Upper lobe of right lung (tissue), 1 donor: ENCODE measurements around the gene RSPO3. TPM values are rescaled to one million over a fixed set of nuclear protein-coding genes. Genes with fewer than 3 reads are reported as not detected.

Source experiments
- ATAC-seq: fragments of 200-7000 bp; cut with Tn5 transposase; one replicate; pipeline ENCODE4 v1.9.1; 2020; ENCODE audit warnings: mild to moderate bottlenecking, moderate library complexity
- DNase-seq: peaks from one replicate; pipeline ENCODE4 v3.0.0-alpha.2; 2020
- H3K27ac ChIP-seq: fragments of 200-600 bp; one replicate; pipeline ENCODE4 v1.8.0; 2022
- H3K27me3 ChIP-seq: fragments of 200-600 bp; one replicate; pipeline ENCODE4 v1.8.0; 2022; ENCODE audit warnings: mild to moderate bottlenecking
- H3K36me3 ChIP-seq: fragments of 200-600 bp; one replicate; pipeline ENCODE4 v1.8.0; 2022
- H3K4me1 ChIP-seq: fragments of 200-600 bp; one replicate; pipeline ENCODE4 v1.8.0; 2022
- H3K4me3 ChIP-seq: fragments of 200-600 bp; one replicate; pipeline ENCODE4 v1.8.0; 2022; ENCODE audit warnings: mild to moderate bottlenecking
- H3K9me3 ChIP-seq: fragments of 200-600 bp; one replicate; pipeline ENCODE4 v1.8.0; 2022
- CTCF ChIP-seq: fragments of 200-600 bp; IDR thresholded peaks from one replicate; pipeline ENCODE4 v1.8.0; 2022; ENCODE audit warnings: antibody characterized with exemption
- intact Hi-C: fragments of 100-400 bp; cut with DNase I; formaldehyde crosslinking; loops from one replicate; pipeline ENCODE4 v1.11.0; 2022
- total RNA-seq: library from RNA; stranded (reverse); fragmentation: NEBNext Ultra II Directional; extraction: Animal tissue kit (Norgen Biotek cat#: 25700); gene quantifications from one replicate; pipeline ENCODE4 v1.2.1, GENCODE V29; 2021
- donor health status: DM: no; HTN: yes; CAD: no; lungs with severe emphysema.

RSPO3 gene
- total RNA-seq, 1 donor from 2014 or later = 6.2 TPM

GRCh38 chr6:127177030-127177922, 58.8 kb downstream of the RSPO3 start:
- H3K4me1 ChIP-seq = no peaks in the 10 kb centered on the region
- H3K27ac ChIP-seq = no peak overlapping the region
- no peak for TF ChIP-seq CTCF
- no peaks in the 10 kb centered on the region for H3K9me3 ChIP-seq
- H3K36me3 ChIP-seq = no peaks in the 10 kb centered on the region
- H3K27me3 ChIP-seq = no peaks in the 10 kb centered on the region
- no peak for DNase-seq
- H3K4me3 ChIP-seq = no peak overlapping the region
- ATAC-seq = peak; percentile 44
- intact Hi-C loops = no loop called here

GRCh38 chr6:127177923-127178231, 59.4 kb downstream of the RSPO3 start:
- no peak overlapping the region for H3K27ac ChIP-seq
- ATAC-seq = no peak
- intact Hi-C loops = no loop called here
- no peak for TF ChIP-seq CTCF
- H3K9me3 ChIP-seq = no peaks in the 10 kb centered on the region
- no peaks in the 10 kb centered on the region for H3K4me1 ChIP-seq
- DNase-seq = no peak
- no peaks in the 10 kb centered on the region for H3K36me3 ChIP-seq
- H3K4me3 ChIP-seq = no peak overlapping the region
- H3K27me3 ChIP-seq = no peaks in the 10 kb centered on the region

GRCh38 chr6:127178746-127179145, 60.3 kb downstream of the RSPO3 start:
- no peak for TF ChIP-seq CTCF
- ATAC-seq = no peak
- no peak for DNase-seq
- no peaks in the 10 kb centered on the region for H3K36me3 ChIP-seq
- no peak overlapping the region for H3K4me3 ChIP-seq
- no peaks in the 10 kb centered on the region for H3K9me3 ChIP-seq
- no peaks in the 10 kb centered on the region for H3K4me1 ChIP-seq
- H3K27ac ChIP-seq = no peak overlapping the region
- H3K27me3 ChIP-seq = no peaks in the 10 kb centered on the region
- intact Hi-C loops = no loop called here

GRCh38 chr6:127180426-127180825, 62.0 kb downstream of the RSPO3 start:
- Histone ChIP-seq H3K27me3 (no peaks in the 10 kb centered on the region), H3K36me3 (no peaks in the 10 kb centered on the region), H3K4me3 (no peak overlapping the region), H3K4me1 (no peaks in the 10 kb centered on the region), H3K9me3 (no peaks in the 10 kb centered on the region), H3K27ac (no peak overlapping the region)
- ATAC-seq = no peak
- no peak for DNase-seq
- no peak for TF ChIP-seq CTCF
- intact Hi-C loops = no loop called here

- no peaks in the 10 kb centered on the region for H3K9me3 ChIP-seq
- no peaks in the 10 kb centered on the region for H3K27me3 ChIP-seq
- H3K4me1 ChIP-seq = no peaks in the 10 kb centered on the region
- ATAC-seq (no peak), DNase-seq (no peak)
- intact Hi-C loops = no loop called here
- H3K4me3 ChIP-seq = no peak overlapping the region
- H3K27ac ChIP-seq = no peak overlapping the region
- TF ChIP-seq CTCF = no peak
- H3K36me3 ChIP-seq = no peaks in the 10 kb centered on the region
Observed at GRCh38 chr6:127182501-127182900, 64.0 kb downstream of the RSPO3 start.
